HPDE6-E6E7 (cell line): Measurements from ENCODE around the gene NEUROG2.
"Not testable (repeated sequence)": the region's sequence is repeated elsewhere in the genome, so short reads cannot be mapped to it uniquely, and the experiment has no call there.

Experiments used
- DNase-seq: peaks from one replicate; pipeline ENCODE4 v3.0.0; 2011; ENCODE audit warnings: missing footprints; ENCODE audit errors: extremely low spot score

The NEUROG2 gene

DNA sequence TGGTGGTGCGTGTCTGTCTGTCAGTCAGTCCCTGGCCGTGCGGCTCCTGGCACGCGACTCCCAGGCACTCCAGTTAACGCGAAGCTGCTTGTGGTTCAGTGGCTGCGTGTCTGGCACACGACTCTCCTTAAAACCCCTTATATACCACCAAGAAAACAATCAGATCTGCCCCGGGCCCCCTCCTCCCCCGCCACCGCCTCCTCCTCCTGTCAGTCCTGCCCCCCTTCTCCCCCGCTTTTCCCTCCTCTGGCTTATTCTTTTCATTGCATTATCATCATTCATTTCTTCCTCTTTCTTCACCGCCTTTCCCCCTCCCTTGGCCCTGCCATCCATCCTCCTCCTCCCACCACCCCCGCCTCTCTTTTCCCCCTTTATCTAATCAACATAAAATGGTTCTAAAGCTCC, at the start of gene NEUROG2:
Gene NEUROG2 (minus strand): TSS at position 115 of the 405 bp plus-strand sequence. CDS start 705 bp downstream, outside the sequence.
- no peak for DNase-seq

DNA sequence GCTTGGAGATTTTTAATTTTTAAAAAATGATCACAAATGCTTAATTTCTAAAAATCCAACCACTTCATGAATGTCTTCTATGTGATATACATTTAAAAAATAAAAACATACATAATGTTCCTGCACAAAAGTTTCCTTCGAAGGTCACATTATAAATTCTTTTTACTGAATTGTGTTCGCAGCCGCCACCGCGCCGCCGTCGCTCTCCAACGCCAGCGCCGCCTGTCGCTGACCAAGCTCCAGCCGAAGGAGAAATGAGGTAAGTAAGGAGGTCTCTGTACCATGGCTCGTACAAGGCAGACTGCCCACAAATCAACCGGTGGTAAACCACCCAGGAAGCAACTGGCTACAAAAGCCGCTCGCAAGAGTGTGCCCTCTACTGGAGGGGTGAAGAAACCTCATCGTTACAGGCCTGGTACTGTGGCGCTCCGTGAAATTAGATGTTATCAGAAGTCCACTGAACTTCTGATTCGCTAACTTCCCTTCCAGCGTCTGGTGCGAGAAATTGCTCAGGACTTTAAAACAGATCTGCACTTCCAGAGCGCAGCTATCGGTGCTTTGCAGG, 48.8 kb upstream of the NEUROG2 start:
- no peak for DNase-seq

DNA sequence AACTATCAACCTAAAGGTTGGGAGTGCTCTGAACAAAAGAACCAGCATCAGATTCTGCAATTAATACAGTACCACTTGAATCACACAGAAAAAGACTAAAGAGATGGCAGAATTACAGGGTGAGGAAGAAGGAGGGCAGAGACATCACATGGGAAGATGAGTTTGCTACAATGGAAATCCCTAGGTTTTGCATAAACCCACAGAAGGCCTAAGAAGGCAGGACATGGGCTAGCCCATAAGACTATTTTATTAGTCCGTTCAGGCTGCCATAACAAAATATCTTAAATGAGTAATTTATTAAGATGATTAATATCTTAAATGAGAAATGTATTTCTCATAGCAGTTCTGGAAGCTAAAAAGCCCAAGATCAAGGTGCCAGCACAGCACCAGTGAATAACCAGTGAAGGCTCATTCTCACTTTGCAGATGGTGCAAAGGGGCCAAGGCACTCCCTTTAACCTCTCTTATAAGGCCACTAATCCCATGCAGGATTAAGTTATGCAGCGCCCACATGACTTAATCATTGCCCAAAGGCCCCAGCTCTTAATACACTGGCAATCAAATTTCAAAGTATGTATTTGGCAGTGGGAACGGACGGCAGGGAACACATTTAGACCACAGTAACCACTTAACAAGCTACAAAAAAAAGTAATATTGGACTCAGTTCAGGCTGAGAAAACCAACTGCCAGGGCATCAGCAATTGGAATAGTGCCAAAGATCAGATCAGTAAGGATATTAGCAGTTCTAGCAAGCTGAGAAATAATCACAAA, 47.6 kb upstream of the NEUROG2 start:
- no peak for DNase-seq

DNA sequence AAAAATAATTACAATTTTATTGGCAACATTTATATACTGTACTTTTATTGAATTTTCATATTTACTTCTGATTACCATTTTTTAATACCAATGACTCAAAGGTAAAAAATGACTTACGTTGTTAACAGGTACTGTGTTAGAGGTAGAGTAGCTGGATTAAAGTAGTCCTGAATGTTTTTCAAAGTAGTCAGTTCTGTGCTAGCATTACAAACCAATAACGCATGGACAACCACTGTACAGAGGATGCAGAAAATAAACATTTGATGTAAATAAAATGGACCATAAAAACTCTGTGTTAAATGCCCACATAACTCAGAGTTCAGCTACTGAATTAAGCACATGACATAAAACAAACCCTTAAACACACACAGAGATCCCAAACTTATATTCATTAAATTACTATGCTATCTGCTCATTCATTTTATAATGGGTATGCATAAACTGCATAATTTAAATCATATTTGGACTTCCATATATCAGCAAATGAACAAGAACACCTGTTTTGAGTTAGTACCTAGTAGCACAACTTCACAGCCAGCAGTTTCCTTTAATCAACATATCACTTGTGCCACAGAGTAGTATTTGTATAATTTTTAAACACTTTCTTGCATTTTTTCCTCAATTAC, 46.4 kb upstream of the NEUROG2 start:
- DNase-seq, result no peak

DNA sequence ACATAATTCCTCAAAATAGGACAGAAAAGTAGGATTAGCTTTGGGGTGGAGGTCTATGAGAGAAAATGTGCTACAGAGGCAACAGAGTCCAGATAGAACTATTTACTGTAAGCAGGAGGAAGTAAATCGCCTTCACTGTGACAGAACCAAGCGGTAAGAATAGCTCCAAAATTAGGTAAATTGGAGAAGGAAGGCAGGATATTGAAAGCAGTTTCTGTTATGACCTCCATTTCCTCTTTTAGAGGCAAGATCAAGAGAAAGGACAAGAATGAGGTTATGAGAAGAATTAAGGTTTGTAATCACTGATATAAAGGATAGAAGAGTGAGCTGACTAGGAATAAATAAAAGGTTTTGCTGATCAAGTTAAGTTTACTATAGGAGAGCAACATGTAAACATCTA, 44.1 kb upstream of the NEUROG2 start:
- DNase-seq, result no peak

DNA sequence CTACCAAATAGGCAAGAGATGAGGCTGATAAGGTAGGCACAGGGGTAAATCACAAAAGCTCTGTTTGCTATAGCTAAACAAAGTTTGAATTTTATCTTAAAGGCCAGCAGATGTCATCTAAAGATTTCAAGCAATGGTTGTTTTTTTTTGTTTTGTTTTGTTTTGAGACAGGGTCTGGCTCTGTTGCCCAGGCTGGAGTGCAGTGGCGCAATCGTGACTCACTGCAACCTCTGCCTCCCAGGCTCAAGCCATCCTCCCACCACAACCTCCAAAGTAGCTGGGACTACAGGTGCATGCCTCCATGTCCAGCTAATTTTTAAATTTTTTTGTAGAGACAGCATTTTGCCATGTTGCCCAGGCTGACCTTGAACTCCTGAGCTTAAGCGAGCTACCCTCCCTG, 43.1 kb upstream of the NEUROG2 start:
- DNase-seq, result no peak

DNA sequence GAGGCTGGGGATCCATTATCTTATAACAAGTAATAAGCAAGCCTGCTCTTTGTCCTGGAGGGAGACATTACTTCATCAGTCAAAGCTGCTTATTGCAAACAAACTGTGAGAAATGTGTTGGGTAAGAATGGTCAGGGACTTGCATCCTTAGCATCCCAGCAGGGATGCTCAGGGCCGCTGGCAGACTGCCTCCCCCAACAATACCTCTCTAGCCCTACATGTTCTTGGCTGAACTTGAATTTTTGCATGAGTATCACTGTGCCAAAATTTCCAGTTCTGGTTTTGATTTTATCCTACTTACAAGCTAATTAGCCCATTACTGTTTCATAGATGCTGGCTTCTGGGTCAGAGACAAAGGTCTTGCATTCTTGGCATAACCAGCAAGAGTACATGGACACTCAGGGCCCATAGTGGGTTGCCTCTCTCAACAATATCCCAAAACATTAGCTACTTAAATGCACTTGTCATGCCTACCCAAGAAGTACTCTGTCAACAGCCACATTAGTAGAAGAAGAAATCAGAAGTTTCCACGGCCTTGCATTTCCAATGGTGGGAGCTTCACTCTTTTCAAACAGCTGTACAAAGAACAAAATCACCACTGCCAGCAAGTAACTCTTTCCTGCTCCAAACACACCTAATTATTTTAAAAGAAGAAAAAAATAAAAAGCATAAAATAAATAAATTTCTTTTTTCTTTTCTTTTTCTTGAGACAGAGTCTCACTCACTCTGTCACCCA, 41.9 kb upstream of the NEUROG2 start:
- DNase-seq, result no peak

DNA sequence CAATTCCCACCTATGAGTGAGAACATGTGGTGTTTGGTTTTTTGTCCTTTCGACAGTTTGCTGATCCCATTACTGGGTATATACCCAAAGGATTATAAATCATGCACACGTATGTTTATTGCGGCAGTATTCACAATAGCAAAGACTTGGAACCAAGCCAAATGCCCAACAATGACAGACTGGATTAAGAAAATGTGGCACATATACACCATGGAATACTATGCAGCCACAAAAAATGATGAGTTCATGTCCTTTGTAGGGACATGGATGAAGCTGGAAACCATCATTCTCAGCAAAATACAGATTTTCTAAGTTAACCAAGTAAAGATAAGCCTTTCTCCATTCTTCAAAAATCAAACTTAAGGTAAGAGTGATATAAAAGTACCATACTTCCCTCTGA, 38.3 kb upstream of the NEUROG2 start:
- not testable (repeated sequence) for DNase-seq

DNA sequence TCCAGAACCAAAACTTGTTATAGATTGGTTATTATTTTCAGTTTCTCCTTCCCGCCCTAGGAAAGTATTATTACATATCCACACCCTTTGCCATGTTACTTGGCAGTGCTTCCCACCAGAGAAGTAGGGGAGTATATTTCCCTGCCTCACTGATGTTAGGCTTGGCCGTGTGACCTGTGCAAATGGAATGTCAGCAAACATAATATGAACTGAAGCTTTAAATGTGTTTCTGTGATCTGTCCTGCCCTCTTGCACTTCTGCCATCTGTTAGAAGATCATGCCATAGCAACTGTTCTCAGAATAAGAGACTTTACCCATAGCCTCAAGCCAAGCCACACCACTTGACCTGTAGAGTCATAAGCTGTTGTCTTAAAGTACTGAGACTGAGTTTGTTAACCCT, 36.7 kb upstream of the NEUROG2 start:
- peak; percentile 31 for DNase-seq

DNA sequence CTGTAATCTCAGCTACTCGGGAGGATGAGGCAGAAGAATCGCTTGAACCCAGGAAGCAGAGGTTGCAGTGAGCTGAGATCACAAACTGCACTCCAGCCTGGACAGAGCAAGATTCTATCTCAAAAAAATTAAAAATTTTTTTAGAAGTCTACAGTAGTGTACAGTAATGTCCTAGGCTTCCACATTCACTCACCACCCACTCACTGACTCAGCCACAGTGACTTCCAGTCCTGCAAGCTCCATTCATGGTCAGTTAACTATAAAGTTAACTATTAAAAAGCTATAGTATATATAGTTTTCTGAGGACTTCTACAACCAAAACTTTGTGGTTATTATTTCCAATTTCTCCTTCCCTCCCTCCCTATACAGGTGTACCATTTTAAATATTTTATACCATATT, 34.7 kb upstream of the NEUROG2 start:
- DNase-seq, result no peak

DNA sequence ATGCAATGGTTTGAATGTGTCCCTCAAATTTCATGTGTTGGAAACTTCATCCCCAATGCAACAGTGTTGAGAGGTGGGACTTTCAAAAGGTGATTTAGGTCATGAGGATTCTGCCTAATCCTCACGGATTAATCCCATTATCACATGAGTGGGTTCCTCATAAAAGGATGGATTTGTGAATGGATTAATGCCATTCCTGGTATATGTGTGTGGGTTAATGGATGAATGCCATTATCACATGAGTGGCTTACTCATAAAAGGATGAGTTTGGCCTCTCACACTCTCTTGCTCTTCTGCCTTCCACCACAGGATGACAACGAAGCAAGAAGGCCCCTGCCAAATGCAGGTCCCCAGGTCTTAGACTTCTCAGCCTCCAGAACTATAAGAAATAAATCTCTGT, 30.5 kb upstream of the NEUROG2 start:
- no peak for DNase-seq

DNA sequence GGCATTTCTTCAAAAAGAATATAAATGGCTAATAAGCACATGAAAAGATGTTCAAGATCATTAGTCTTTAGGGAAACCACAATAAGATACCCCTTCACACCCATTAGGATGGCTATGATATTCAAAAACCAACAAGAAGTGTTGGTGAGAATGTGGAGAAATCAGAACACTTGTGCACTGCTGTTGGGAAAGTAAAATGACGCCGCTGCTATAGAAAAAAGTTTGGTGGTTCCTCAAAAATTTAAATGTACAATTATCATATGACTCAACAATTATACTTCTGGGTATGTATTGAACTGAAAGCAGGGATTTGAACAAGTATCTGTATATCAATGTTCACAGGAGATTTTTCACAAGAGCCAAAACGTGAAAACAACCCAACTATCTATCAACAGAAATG, 29.4 kb upstream of the NEUROG2 start:
- no peak for DNase-seq

DNA sequence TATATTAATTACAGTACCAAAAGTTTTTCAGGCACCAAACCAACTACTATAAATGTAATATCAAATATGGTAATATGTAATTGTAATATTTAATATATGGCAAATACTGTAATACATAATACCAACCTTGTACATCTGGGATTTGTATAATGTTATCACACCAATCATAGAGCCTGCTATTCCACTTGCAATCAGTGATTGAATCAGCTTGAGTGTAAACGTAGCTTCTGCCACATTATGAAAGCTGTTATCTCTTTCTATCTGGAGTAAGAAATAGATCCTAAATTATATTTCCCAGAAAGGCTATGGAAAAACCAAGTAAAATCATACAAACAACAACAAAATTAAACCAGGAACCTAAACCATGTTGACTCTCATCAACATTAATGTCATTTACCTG, 24.7 kb upstream of the NEUROG2 start:
- DNase-seq, result no peak

DNA sequence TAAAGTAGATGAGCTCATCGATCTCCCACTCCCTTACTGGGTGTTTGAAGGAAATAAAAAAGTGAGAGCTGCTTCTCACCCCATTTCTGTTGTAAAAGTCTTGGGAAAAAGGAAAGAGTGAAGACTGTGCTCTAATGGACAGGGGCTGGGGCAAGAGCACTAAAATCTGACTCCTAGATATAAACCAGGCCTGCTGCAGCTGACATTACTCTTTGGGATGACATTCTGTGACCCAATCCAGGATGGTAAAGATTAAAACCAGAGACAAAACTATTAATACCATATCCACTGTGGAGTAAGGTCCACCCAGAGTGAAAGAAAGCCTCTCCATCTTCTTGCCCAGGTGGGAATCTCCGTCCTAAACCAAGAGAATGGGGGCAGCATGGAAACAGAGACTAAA, 20.1 kb upstream of the NEUROG2 start:
- DNase-seq, result no peak

DNA sequence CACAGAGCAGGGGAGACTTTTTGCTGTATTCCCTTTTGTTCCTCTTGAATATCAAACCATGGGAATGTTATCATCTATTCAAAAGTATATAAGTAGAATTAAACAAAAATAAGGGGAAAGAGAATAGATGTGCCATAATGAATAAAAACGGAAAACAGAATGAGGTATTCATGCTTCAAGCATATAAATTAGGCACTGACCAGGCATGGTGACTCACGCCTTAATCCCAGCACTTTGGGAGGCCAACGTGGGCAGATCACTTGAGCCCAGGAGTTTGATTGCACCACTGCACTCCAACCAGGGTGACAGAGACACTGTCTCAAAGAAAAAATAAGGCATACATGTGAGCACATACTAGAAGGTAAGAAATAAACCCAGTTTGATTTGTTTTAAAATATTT, 16.3 kb upstream of the NEUROG2 start:
- no peak for DNase-seq

DNA sequence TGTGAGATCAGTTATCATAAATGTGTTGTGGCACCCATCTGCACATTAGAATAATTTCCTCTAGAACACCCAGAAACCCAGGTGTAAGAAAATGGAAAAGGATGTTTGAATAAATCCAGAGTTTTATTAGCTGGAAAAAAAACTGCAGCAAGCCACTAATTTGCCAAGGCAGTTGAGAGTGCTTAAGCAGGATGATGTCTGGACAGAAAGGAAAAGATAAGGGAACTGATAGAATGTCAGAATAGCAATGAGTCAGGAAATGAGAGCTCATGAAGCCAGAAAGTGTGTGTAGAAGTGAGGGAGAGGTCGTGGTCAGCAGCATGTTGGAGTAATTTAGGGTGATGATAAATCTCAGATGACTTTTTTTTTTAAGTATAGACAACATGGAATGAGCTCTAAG, 15.2 kb upstream of the NEUROG2 start:
- DNase-seq, result no peak

DNA sequence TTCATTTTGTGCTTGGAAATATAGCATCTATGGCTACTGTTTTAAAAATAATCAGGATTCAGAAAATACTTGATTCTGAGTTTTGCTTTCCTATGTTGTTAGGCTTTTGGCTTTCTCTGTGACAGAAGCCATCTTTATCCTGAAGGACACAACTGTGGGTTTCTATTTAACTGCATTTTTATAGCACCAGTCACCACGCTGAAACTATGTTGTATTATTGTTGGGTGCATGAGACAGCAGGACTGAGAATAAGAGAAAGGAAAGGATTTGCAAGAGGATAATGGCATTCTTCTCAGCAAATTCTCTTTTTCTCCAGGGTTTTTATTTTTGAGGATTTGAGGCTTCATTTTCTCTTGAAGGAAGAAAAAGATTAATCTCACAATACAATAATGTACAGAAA, 10.1 kb upstream of the NEUROG2 start:
- DNase-seq, result no peak

DNA sequence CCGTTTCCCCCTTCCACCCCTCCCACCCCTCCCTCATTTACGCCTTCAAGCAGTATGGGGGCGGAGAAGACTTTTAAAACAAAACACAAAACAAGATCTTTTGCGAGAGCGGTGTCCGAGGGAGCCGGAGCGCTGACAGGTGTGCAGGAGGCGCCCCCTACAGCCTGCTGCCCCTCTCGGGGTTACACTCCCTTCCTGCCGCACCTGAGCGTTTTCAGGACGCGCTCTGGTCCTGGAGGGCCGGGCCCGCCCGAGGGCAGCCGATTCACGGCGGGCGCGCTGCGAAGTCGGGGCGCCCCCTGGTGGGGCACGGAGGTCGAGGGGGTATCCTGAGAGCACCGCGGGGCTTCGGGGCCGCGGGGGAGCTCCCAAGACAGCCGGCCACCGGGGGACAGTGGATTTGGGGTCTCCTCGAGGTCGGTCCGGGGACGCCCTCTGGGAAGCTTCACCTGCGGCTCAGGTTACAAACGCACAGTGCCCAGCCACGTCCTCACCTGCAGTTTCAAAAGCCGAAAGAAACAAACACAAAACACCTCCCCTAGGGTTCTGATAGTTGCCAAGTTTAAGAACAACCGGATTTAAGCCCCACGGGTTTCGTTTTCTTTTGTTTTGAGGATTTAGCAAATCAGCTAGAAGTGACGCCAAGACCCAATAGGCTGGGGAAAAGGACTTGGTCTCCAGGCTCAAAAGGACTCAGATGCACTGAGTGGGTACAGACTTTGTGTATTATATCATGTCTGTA, 8.0 kb upstream of the NEUROG2 start:
- no peak for DNase-seq

DNA sequence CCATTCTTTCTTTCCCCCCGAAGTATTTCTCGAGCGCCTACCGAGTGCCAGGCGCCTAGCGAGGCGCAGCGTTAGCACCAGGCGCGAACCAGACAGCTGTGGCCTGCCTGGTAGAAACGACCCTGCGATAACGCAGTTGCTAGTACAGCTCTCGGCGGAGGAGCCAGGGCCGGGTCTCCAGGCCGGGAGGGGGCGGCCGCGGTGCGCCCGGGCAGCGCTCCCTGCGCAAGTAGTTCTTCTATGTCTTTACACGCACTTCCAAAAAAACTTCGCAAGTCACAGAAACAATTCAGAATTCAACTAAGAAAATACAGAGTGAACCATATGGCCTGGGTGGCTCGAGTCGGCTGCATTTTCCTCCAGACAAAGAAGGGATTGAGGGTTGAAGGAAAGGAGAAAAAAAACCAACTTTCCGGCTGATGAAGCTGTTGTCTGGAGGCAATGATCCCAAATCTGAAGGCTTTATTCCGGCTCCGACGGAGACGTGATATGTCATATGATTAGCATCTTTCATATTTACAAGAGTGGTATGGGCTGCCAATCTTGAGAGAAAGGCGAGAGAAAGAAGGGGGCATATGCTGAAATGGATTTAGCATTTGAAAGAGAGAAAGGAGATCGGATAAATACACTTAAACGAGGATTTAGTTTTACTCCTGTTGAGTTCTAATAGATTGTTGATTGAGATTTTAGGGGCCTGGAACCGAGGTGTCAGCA, 7.2 kb upstream of the NEUROG2 start:
- no peak for DNase-seq

DNA sequence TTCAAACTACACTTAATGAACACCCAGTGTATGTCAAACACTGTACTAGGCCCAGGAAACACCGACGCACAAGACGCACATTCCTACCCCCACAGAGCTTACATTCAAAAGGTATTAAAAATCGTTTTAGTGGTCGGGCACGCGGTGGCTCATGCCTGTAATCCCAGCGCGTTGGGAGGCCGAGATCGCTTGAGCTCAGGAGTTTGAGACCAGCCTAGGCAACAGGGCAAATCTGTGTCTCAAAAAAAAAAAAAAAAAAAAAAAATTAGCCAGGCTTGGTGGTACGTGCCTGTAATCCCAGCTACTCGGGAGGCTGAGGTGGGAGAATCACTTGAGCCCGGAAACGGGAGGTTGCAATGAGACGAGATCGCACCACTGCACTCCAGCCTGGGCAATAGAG, 6.5 kb upstream of the NEUROG2 start:
- DNase-seq, result not testable (repeated sequence)
